ENCODE data around the gene ST6GALNAC2.
"Not testable (repeated sequence)": the region's sequence is repeated elsewhere in the genome, so short reads cannot be mapped to it uniquely, and the experiment has no call there.

ST6GALNAC2 gene

GRCh38 chr17:76567634-76568432 is 17.8 kb downstream of the ST6GALNAC2 start:
- H3K4me3 ChIP-seq (ENCODE audit: low read depth in 1 of 2, low read length in 2 of 2) = no peak overlapping the region
- H3K9me3 ChIP-seq (ENCODE audit: low read length) = no peaks in the 10 kb centered on the region
- peaks cover 2% of the 10 kb centered on the region for H3K4me1 ChIP-seq (ENCODE audit: insufficient read depth, low read length)
- H3K36me3 ChIP-seq (ENCODE audit: insufficient read depth, low read length) = peaks cover 16% of the 10 kb centered on the region
- no peaks in the 10 kb centered on the region for H3K27me3 ChIP-seq (ENCODE audit: control insufficient read depth in 1 of 2, insufficient read depth in 2 of 2, low read length in 2 of 2)
- no peak overlapping the region for H3K9ac ChIP-seq (ENCODE audit: low read length)
- H3K27ac ChIP-seq (ENCODE audit: low read depth, low read length) = no peak overlapping the region

GRCh38 chr17:76566988-76567431 is 18.6 kb downstream of the ST6GALNAC2 start:
- Histone ChIP-seq H3K36me3 (ENCODE audit: insufficient read depth, low read length) (peaks cover 16% of the 10 kb centered on the region), H3K4me3 (ENCODE audit: low read depth in 1 of 2, low read length in 2 of 2) (no peak overlapping the region), H3K9me3 (ENCODE audit: low read length) (no peaks in the 10 kb centered on the region), H3K9ac (ENCODE audit: low read length) (no peak overlapping the region), H3K27ac (ENCODE audit: low read depth, low read length) (no peak overlapping the region), H3K4me1 (ENCODE audit: insufficient read depth, low read length) (peaks cover 7% of the 10 kb centered on the region), H3K27me3 (ENCODE audit: control insufficient read depth in 1 of 2, insufficient read depth in 2 of 2, low read length in 2 of 2) (no peaks in the 10 kb centered on the region)

GRCh38 chr17:76566613-76566943 is 19.1 kb downstream of the ST6GALNAC2 start:
- Histone ChIP-seq H3K27ac (ENCODE audit: low read depth, low read length) (no peak overlapping the region), H3K9ac (ENCODE audit: low read length) (no peak overlapping the region)

GRCh38 chr17:76565728-76566612 is 19.7 kb downstream of the ST6GALNAC2 start:
- Histone ChIP-seq H3K9ac (ENCODE audit: low read length) (no peak overlapping the region), H3K9me3 (ENCODE audit: low read length) (no peaks in the 10 kb centered on the region), H3K4me3 (ENCODE audit: low read depth in 1 of 2, low read length in 2 of 2) (no peak overlapping the region), H3K27me3 (ENCODE audit: control insufficient read depth in 1 of 2, insufficient read depth in 2 of 2, low read length in 2 of 2) (no peaks in the 10 kb centered on the region), H3K36me3 (ENCODE audit: insufficient read depth, low read length) (peaks cover 16% of the 10 kb centered on the region), H3K27ac (ENCODE audit: low read depth, low read length) (no peak overlapping the region), H3K4me1 (ENCODE audit: insufficient read depth, low read length) (peaks cover 17% of the 10 kb centered on the region)

More at GRCh38 chr17:76566613-76566943, 19.1 kb downstream of the ST6GALNAC2 start:
- H3K27me3 ChIP-seq (ENCODE audit: control insufficient read depth in 1 of 2, insufficient read depth in 2 of 2, low read length in 2 of 2) = no peaks in the 10 kb centered on the region
- H3K4me3 ChIP-seq (ENCODE audit: low read depth in 1 of 2, low read length in 2 of 2) = no peak overlapping the region
- peaks cover 11% of the 10 kb centered on the region for H3K4me1 ChIP-seq (ENCODE audit: insufficient read depth, low read length)
- H3K36me3 ChIP-seq (ENCODE audit: insufficient read depth, low read length) = peaks cover 16% of the 10 kb centered on the region
- H3K9me3 ChIP-seq (ENCODE audit: low read length) = no peaks in the 10 kb centered on the region

GRCh38 chr17:76564991-76565727 is 20.5 kb downstream of the ST6GALNAC2 start:
- H3K4me1 ChIP-seq (ENCODE audit: insufficient read depth, low read length) = peaks cover 23% of the 10 kb centered on the region

GRCh38 chr17:76563359-76563758 is 22.3 kb downstream of the ST6GALNAC2 start:
- H3K4me3 ChIP-seq (ENCODE audit: low read depth in 1 of 2, low read length in 2 of 2); H3K27me3 ChIP-seq (ENCODE audit: control insufficient read depth in 1 of 2, insufficient read depth in 2 of 2, low read length in 2 of 2); H3K9ac ChIP-seq (ENCODE audit: low read length); H3K27ac ChIP-seq (ENCODE audit: low read depth, low read length); H3K9me3 ChIP-seq (ENCODE audit: low read length): not testable (repeated sequence)
- Histone ChIP-seq H3K4me1 (ENCODE audit: insufficient read depth, low read length) (peaks cover 39% of the 10 kb centered on the region), H3K36me3 (ENCODE audit: insufficient read depth, low read length) (peaks cover 16% of the 10 kb centered on the region)

More at GRCh38 chr17:76564991-76565727, 20.5 kb downstream of the ST6GALNAC2 start:
- not testable (repeated sequence) for H3K27me3 ChIP-seq (ENCODE audit: control insufficient read depth in 1 of 2, insufficient read depth in 2 of 2, low read length in 2 of 2); H3K9ac ChIP-seq (ENCODE audit: low read length); H3K9me3 ChIP-seq (ENCODE audit: low read length); H3K27ac ChIP-seq (ENCODE audit: low read depth, low read length); H3K4me3 ChIP-seq (ENCODE audit: low read depth in 1 of 2, low read length in 2 of 2)
- peaks cover 16% of the 10 kb centered on the region for H3K36me3 ChIP-seq (ENCODE audit: insufficient read depth, low read length)

- Histone ChIP-seq H3K27ac (ENCODE audit: low read depth, low read length) (no peak overlapping the region), H3K9me3 (ENCODE audit: low read length) (no peaks in the 10 kb centered on the region), H3K27me3 (ENCODE audit: control insufficient read depth in 1 of 2, insufficient read depth in 2 of 2, low read length in 2 of 2) (no peaks in the 10 kb centered on the region), H3K9ac (ENCODE audit: low read length) (no peak overlapping the region), H3K4me3 (ENCODE audit: low read depth in 1 of 2, low read length in 2 of 2) (no peak overlapping the region), H3K36me3 (ENCODE audit: insufficient read depth, low read length) (peaks cover 16% of the 10 kb centered on the region), H3K4me1 (ENCODE audit: insufficient read depth, low read length) (peaks cover 42% of the 10 kb centered on the region)
These were observed 22.9 kb downstream of the ST6GALNAC2 start for GRCh38 chr17:76562734-76563148.

- no peak overlapping the region for H3K27ac ChIP-seq (ENCODE audit: low read depth, low read length)
- H3K27me3 ChIP-seq (ENCODE audit: control insufficient read depth in 1 of 2, insufficient read depth in 2 of 2, low read length in 2 of 2) = no peaks in the 10 kb centered on the region
- peaks cover 42% of the 10 kb centered on the region for H3K4me1 ChIP-seq (ENCODE audit: insufficient read depth, low read length)
- H3K9me3 ChIP-seq (ENCODE audit: low read length) = no peaks in the 10 kb centered on the region
- H3K36me3 ChIP-seq (ENCODE audit: insufficient read depth, low read length) = peaks cover 16% of the 10 kb centered on the region
- no peak overlapping the region for H3K4me3 ChIP-seq (ENCODE audit: low read depth in 1 of 2, low read length in 2 of 2)
- H3K9ac ChIP-seq (ENCODE audit: low read length) = no peak overlapping the region
These were observed 23.8 kb downstream of the ST6GALNAC2 start for GRCh38 chr17:76561799-76562268.

GRCh38 chr17:76561332-76561731 is 24.3 kb downstream of the ST6GALNAC2 start:
- Histone ChIP-seq H3K4me1 (ENCODE audit: insufficient read depth, low read length) (peaks cover 46% of the 10 kb centered on the region), H3K36me3 (ENCODE audit: insufficient read depth, low read length) (peaks cover 16% of the 10 kb centered on the region), H3K27ac (ENCODE audit: low read depth, low read length) (no peak overlapping the region), H3K9me3 (ENCODE audit: low read length) (no peaks in the 10 kb centered on the region), H3K4me3 (ENCODE audit: low read depth in 1 of 2, low read length in 2 of 2) (no peak overlapping the region), H3K27me3 (ENCODE audit: control insufficient read depth in 1 of 2, insufficient read depth in 2 of 2, low read length in 2 of 2) (no peaks in the 10 kb centered on the region), H3K9ac (ENCODE audit: low read length) (no peak overlapping the region)

GRCh38 chr17:76560877-76561221 is 24.8 kb downstream of the ST6GALNAC2 start:
- Histone ChIP-seq H3K4me1 (ENCODE audit: insufficient read depth, low read length) (peaks cover 46% of the 10 kb centered on the region), H3K27ac (ENCODE audit: low read depth, low read length) (no peak overlapping the region), H3K9ac (ENCODE audit: low read length) (no peak overlapping the region), H3K9me3 (ENCODE audit: low read length) (no peaks in the 10 kb centered on the region), H3K4me3 (ENCODE audit: low read depth in 1 of 2, low read length in 2 of 2) (no peak overlapping the region), H3K27me3 (ENCODE audit: control insufficient read depth in 1 of 2, insufficient read depth in 2 of 2, low read length in 2 of 2) (no peaks in the 10 kb centered on the region), H3K36me3 (ENCODE audit: insufficient read depth, low read length) (peaks cover 13% of the 10 kb centered on the region)
